ENCODE data around the gene TFPI. TPM values are rescaled to one million over a fixed set of nuclear protein-coding genes. Genes with fewer than 3 reads are reported as not detected.

The TFPI gene
- total and polyA plus RNA-seq, 2 donors (not counting 1 experiment from before 2014, with no cell fraction given): not detected

- H3K9ac ChIP-seq (ENCODE audit: low read length): no peak overlapping the region
- no peaks in the 10 kb centered on the region for H3K27me3 ChIP-seq (replicated peaks in 1 of 4; ENCODE audit: control extremely low read depth in 1 of 4, control insufficient read depth in 3 of 4, insufficient read depth in 4 of 4, low read length in 3 of 4)
- ChIA-PET CTCF (no interaction called here), POLR2A (no interaction called here)
- no peak overlapping the region for H2AFZ ChIP-seq (ENCODE audit: insufficient read depth, low read depth, low read length, poor library complexity, severe bottlenecking)
- no peaks in the 10 kb centered on the region for H3K79me2 ChIP-seq (ENCODE audit: control insufficient read depth, insufficient read depth, low read length)
- TF ChIP-seq CTCF (IDR thresholded peaks at IDR 0.05) (no peak), EZH2 (IDR thresholded peaks at IDR 0.05; ENCODE audit: borderline replicate concordance, insufficient read depth, low read depth, low read length, poor library complexity, severe bottlenecking) (no peak)
- peaks cover 0 to 6% (median 1%) of the 10 kb centered on the region in 3 donors for H3K9me3 ChIP-seq (ENCODE audit: control extremely low read depth in 1 of 3, control insufficient read depth in 2 of 3, insufficient read depth in 1 of 3, low read length in 2 of 3)
- intact Hi-C loops (cut with micrococcal nuclease): no loop called here
- no peaks in the 10 kb centered on the region for H4K20me1 ChIP-seq (ENCODE audit: control insufficient read depth, insufficient read depth, low read length, poor library complexity, severe bottlenecking)
- H3K27me3 Mint-ChIP-seq: no peaks in the 10 kb centered on the region
- H3K4me1 ChIP-seq (ENCODE audit: control insufficient read depth in 2 of 2, insufficient read depth in 2 of 2, low read length in 2 of 2): no peaks in the 10 kb centered on the region
- H3K4me2 ChIP-seq (replicated peaks; ENCODE audit: low read depth, low read length, poor library complexity, severe bottlenecking): no peak overlapping the region
- H3K4me3 Mint-ChIP-seq: no peak overlapping the region
- H3K4me1 Mint-ChIP-seq: no peaks in the 10 kb centered on the region
- WGBS (ENCODE audit: insufficient coverage): no CpG with 5 or more reads among the region's 1 CpG
- DNase-seq (no peak), ATAC-seq (ENCODE audit: low read depth) (no peak)
- H3K4me3 ChIP-seq (ENCODE audit: control extremely low read depth in 1 of 5, extremely low read depth in 1 of 5, insufficient read depth in 1 of 5, low read depth in 2 of 5, low read length in 4 of 5): no peak overlapping the region
- no peaks in the 10 kb centered on the region for H3K9me3 Mint-ChIP-seq (ENCODE audit: insufficient read depth)
- H3K27ac ChIP-seq (ENCODE audit: low read length in 2 of 2): no peak overlapping the region
- no peak overlapping the region for H3K27ac Mint-ChIP-seq
- H3K36me3 ChIP-seq (replicated peaks in 1 of 2; ENCODE audit: control extremely low read depth in 1 of 2, control insufficient read depth in 1 of 2, extremely low read depth in 1 of 2, insufficient read depth in 2 of 2, low read length in 1 of 2): no peaks in the 10 kb centered on the region
These were observed 26.2 kb downstream of the TFPI start for GRCh38 chr2:187528042-187528441.

GRCh38 chr2:187527262-187527661 is 27.0 kb downstream of the TFPI start:
- Mint-ChIP-seq H3K27me3 (no peaks in the 10 kb centered on the region), H3K27ac (no peak overlapping the region), H3K9me3 (ENCODE audit: insufficient read depth) (no peaks in the 10 kb centered on the region), H3K4me3 (no peak overlapping the region), H3K4me1 (no peaks in the 10 kb centered on the region)
- no peaks in the 10 kb centered on the region for H3K79me2 ChIP-seq (ENCODE audit: control insufficient read depth, insufficient read depth, low read length)
- peaks cover 0 to 1% (median under 1%) of the 10 kb centered on the region in 3 donors for H3K9me3 ChIP-seq (ENCODE audit: control extremely low read depth in 1 of 3, control insufficient read depth in 2 of 3, insufficient read depth in 1 of 3, low read length in 2 of 3)
- no CpG with 5 or more reads among the region's 4 CpGs for WGBS (ENCODE audit: insufficient coverage)
- H3K4me1 ChIP-seq (ENCODE audit: control insufficient read depth in 2 of 2, insufficient read depth in 2 of 2, low read length in 2 of 2): no peaks in the 10 kb centered on the region
- H3K27me3 ChIP-seq (replicated peaks in 1 of 4; ENCODE audit: control extremely low read depth in 1 of 4, control insufficient read depth in 3 of 4, insufficient read depth in 4 of 4, low read length in 3 of 4): no peaks in the 10 kb centered on the region
- no peak for DNase-seq
- H3K4me2 ChIP-seq (replicated peaks; ENCODE audit: low read depth, low read length, poor library complexity, severe bottlenecking): no peak overlapping the region
- no peak overlapping the region for H3K27ac ChIP-seq (ENCODE audit: low read length in 2 of 2)
- H3K36me3 ChIP-seq (replicated peaks in 1 of 2; ENCODE audit: control extremely low read depth in 1 of 2, control insufficient read depth in 1 of 2, extremely low read depth in 1 of 2, insufficient read depth in 2 of 2, low read length in 1 of 2): no peaks in the 10 kb centered on the region
- no peak overlapping the region for H3K4me3 ChIP-seq (ENCODE audit: control extremely low read depth in 1 of 5, extremely low read depth in 1 of 5, insufficient read depth in 1 of 5, low read depth in 2 of 5, low read length in 4 of 5)
- ChIA-PET POLR2A (no interaction called here), CTCF (no interaction called here)
- ATAC-seq (ENCODE audit: low read depth): no peak
- H3K9ac ChIP-seq (ENCODE audit: low read length): no peak overlapping the region
- no peak overlapping the region for H2AFZ ChIP-seq (ENCODE audit: insufficient read depth, low read depth, low read length, poor library complexity, severe bottlenecking)
- TF ChIP-seq EZH2 (IDR thresholded peaks at IDR 0.05; ENCODE audit: borderline replicate concordance, insufficient read depth, low read depth, low read length, poor library complexity, severe bottlenecking) (no peak), CTCF (IDR thresholded peaks at IDR 0.05) (no peak)
- intact Hi-C loops (cut with micrococcal nuclease): no loop called here
- H4K20me1 ChIP-seq (ENCODE audit: control insufficient read depth, insufficient read depth, low read length, poor library complexity, severe bottlenecking): no peaks in the 10 kb centered on the region
